A549 (cell line): Measurements from ENCODE around the gene ATP2B3. TPM values are rescaled to one million over a fixed set of nuclear protein-coding genes. Genes with fewer than 3 reads are reported as not detected.

ENCODE experiments used
- ATAC-seq, 2 experiments: fragments of 200-7000 bp in 1 of 2; fragments of >200 bp in 1 of 2; cut with Nextera tagmentation in 1 of 2; cut with Tn5 transposase in 1 of 2; 3 replicates each; pipeline versions ENCODE4 v1.8.0 to v1.9.1; 2018 to 2020; ENCODE audit warnings: mild to moderate bottlenecking in 1 of 2, moderate library complexity in 1 of 2
- CTCF ChIA-PET: fragments of 300-600 bp; sonication (Branson Sonifier 250); formaldehyde crosslinking; extraction: SDS; loops from one replicate; lab custom pipeline; 2021; ENCODE audit warnings: antibody characterized with exemption, inconsistent platforms; lab: Yijun Ruan, JAX
- POLR2A ChIA-PET: fragments of 350-600 bp; formaldehyde crosslinking; extraction: SDS; loops from one replicate; lab custom pipeline; 2021; ENCODE audit warnings: antibody characterized with exemption, inconsistent platforms; lab: Yijun Ruan, JAX
- DNase-seq, 2 experiments: peaks; one replicate each; pipeline versions ENCODE4 v3.0.0 to v3.0.0-alpha.2; 2011 to 2016; ENCODE audit warnings: low read depth in 1 of 2, low spot score in 1 of 2
- FAIRE-seq: peaks from 2 replicates; lab custom pipeline; 2011; peaks lifted over from hg19 to GRCh38; lab: Jason Lieb, UNC
- H3K27ac ChIP-seq, 2 experiments: fragments of >200 bp; sonication (Bioruptor Twin); formaldehyde crosslinking; 3 replicates each; pipeline ENCODE4 v1.5.1; 2016 to 2017
- H3K4me1 ChIP-seq: fragments of >200 bp; sonication (Bioruptor Twin); formaldehyde crosslinking; 3 replicates; pipeline ENCODE4 v1.6.1; 2016
- H3K4me2 ChIP-seq: fragments of >200 bp; sonication (Bioruptor Twin); formaldehyde crosslinking; 3 replicates; pipeline ENCODE4 v1.6.1; 2016
- H3K4me3 ChIP-seq: fragments of >200 bp; sonication (Bioruptor Twin); formaldehyde crosslinking; 3 replicates; pipeline ENCODE4 v1.5.1; 2016
- H3K9me3 ChIP-seq: fragments of >200 bp; sonication (Bioruptor Twin); formaldehyde crosslinking; 3 replicates; pipeline ENCODE4 v1.6.1; 2016
- CHD4 ChIP-seq: fragments of 200-600 bp; sonication (generic); IDR thresholded peaks from 2 replicates; pipeline ENCODE4 v1.6.1; 2016; ENCODE audit warnings: antibody characterized with exemption, mild to moderate bottlenecking, borderline replicate concordance
- EHF ChIP-seq: fragments of 250-450 bp; sonication (Bioruptor Pico); IDR thresholded peaks from 2 replicates; pipeline ENCODE4 v1.5.0; 2020; ENCODE audit warnings: mild to moderate bottlenecking
- EHMT2 ChIP-seq: fragments of 200-600 bp; sonication (generic); IDR thresholded peaks from 2 replicates; pipeline ENCODE4 v1.6.1; 2016; ENCODE audit warnings: antibody characterized with exemption, low read depth, mild to moderate bottlenecking, moderate library complexity
- EP300 ChIP-seq, 2 experiments: fragments of >200 bp; sonication (Bioruptor Twin); formaldehyde crosslinking; IDR thresholded peaks; 2 replicates in 1 of 2; 3 replicates in 1 of 2; pipeline ENCODE4 v1.6.1; 2016 to 2017
- ESRRA ChIP-seq: fragments of 150-350 bp; IDR thresholded peaks from 2 replicates; pipeline ENCODE4 v1.6.1; 2014; ENCODE audit warnings: mild to moderate bottlenecking, low read length, borderline replicate concordance
- FOSB ChIP-seq: fragments of 250-450 bp; sonication (Bioruptor Pico); IDR thresholded peaks from 2 replicates; pipeline ENCODE4 v1.5.0; 2020; ENCODE audit warnings: mild to moderate bottlenecking, moderate library complexity
- HEYL ChIP-seq: fragments of 250-450 bp; sonication (Bioruptor Pico); IDR thresholded peaks from 2 replicates; pipeline ENCODE4 v1.8.0; 2021; ENCODE audit warnings: mild to moderate bottlenecking, moderate library complexity
- HOXB13 ChIP-seq: fragments of 250-450 bp; sonication (Bioruptor Pico); IDR thresholded peaks from 2 replicates; pipeline ENCODE4 v1.5.0; 2020; ENCODE audit warnings: low read depth, mild to moderate bottlenecking, moderate library complexity
- JUN ChIP-seq, 2 experiments: fragments of >200 bp; sonication (Bioruptor Twin); formaldehyde crosslinking; IDR thresholded peaks; 2 replicates in 1 of 2; 3 replicates in 1 of 2; pipeline ENCODE4 v1.6.1; 2016 to 2017
- KDM1A ChIP-seq: fragments of 200-600 bp; sonication (generic); IDR thresholded peaks from 2 replicates; pipeline ENCODE4 v1.6.1; 2016; ENCODE audit warnings: low read depth, mild to moderate bottlenecking
- NFE2L2 ChIP-seq: fragments of 150-350 bp; conservative IDR thresholded peaks from 2 replicates; pipeline ENCODE4 v1.6.1; 2014; ENCODE audit warnings: low read length
- NPAS2 ChIP-seq: fragments of 250-450 bp; sonication (Bioruptor Pico); IDR thresholded peaks from 2 replicates; pipeline ENCODE4 v1.8.0; 2022; ENCODE audit warnings: mild to moderate bottlenecking, moderate library complexity, borderline replicate concordance
- NR3C1 ChIP-seq: fragments of >200 bp; sonication (Bioruptor Twin); formaldehyde crosslinking; IDR thresholded peaks from 3 replicates; pipeline ENCODE4 v1.6.1; 2017
- PHF8 ChIP-seq: fragments of 200-600 bp; sonication (generic); IDR thresholded peaks from 2 replicates; pipeline ENCODE4 v1.6.1; 2016; ENCODE audit warnings: low read depth, mild to moderate bottlenecking, antibody characterized with exemption, moderate library complexity, borderline replicate concordance
- POLR2A ChIP-seq: IDR thresholded peaks from 2 replicates; pipeline ENCODE4 v1.6.1; 2012; ENCODE audit warnings: mild to moderate bottlenecking, low read length
- RARB ChIP-seq: fragments of 250-450 bp; sonication (Bioruptor Pico); IDR thresholded peaks from 2 replicates; pipeline ENCODE4 v1.8.0; 2021; ENCODE audit warnings: mild to moderate bottlenecking, moderate library complexity
- SREBF2 ChIP-seq: fragments of 450-650 bp; IDR thresholded peaks from 2 replicates; pipeline ENCODE4 v1.6.1; 2014; ENCODE audit warnings: mild to moderate bottlenecking, moderate library complexity
- TFCP2L1 ChIP-seq: fragments of 250-450 bp; sonication (Bioruptor Pico); IDR thresholded peaks from 2 replicates; pipeline ENCODE4 v1.5.0; 2021; ENCODE audit warnings: mild to moderate bottlenecking
- WGBS: methylation state at CpG from one replicate; pipeline ENCODE4 v1.1.6; 2017; ENCODE audit errors: missing lambda C conversion rate; 5-methylcytosine and 5-hydroxymethylcytosine counted together
- polyA plus RNA-seq, 4 experiments: library from polyadenylated mRNA; depleted of rRNA in 3 of 4; stranded (reverse); fragments of >200 nt; fragmentation: RNase III in 1 of 4; extraction: RNeasy Plus Mini Kit Qiagen cat#74134 plus additional on column Dnase treatment in 1 of 4; gene quantifications; 2 replicates in 3 of 4; 3 replicates in 1 of 4; pipeline ENCODE4 v1.2.3, GENCODE V29; 2011 to 2017
- TF ChIP-seq, protein P1 (sequence below): fragments of >200 bp; sonication (Bioruptor Twin); formaldehyde crosslinking; IDR thresholded peaks from 3 replicates; pipeline ENCODE4 v1.6.1; 2016
- TF ChIP-seq, protein P2 (sequence below): fragments of 450-650 bp; IDR thresholded peaks from 2 replicates; pipeline ENCODE4 v1.6.1; 2014; ENCODE audit warnings: antibody characterized with exemption
- TF ChIP-seq, protein P3 (sequence below): IDR thresholded peaks from 2 replicates; pipeline ENCODE4 v1.6.1; 2012

The ATP2B3 gene
- polyA plus RNA-seq, 2 of the 4 experiments (the other 2 are of a cell fraction): 0.13 to 0.30 TPM

DNA sequence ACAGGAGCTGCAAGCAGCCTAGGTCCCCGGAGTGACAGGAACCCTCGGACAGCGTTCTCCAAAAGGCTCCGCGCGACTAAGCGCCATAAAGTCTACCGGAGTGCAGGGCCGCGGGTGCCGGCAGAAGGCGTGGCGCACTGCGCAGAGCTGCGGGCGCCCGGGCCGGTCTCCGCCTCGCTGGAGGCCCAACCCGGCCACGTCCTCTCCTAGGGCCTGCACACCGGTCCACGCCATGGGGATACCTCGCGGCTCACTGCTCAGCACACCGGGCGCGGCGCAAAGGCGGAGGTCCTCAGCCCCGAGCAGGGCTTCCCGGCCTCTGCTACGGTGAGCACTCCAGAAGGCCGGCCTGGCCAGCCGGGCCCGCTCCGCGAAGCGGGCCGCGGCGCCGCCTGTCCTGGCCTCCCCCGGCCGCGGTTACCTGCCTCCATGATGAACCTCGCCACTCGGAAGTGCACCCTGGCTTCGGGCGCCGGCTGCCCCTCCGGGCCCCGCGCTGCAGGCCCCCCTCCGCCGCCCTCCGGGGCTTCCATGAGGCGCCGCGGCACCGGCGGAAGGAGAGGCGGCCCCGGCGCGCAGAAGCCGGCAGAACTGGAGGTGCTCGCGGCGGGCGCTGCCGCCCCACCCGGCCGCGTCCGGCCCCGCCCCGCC, 81.2 kb downstream of the ATP2B3 start, which contains the start of gene CCNQ:
Gene CCNQ (minus strand): TSS at position 599 of the 651 bp plus-strand sequence. CDS start 66 bp downstream, at position 533.
- H3K27ac ChIP-seq: peak within 1 kb of the TSS; percentile 89 to 94
- peak in 1 of 2 experiments; percentile 32 for DNase-seq
- H3K9me3 ChIP-seq: no peaks in the 10 kb centered on the region
- TF ChIP-seq JUN (IDR thresholded peaks at IDR 0.05) (peak; percentile 40 to 60; a peak in 2 of 5 replicates), NFE2L2 (no peak), POLR2A (peak; percentile 50), KDM1A (no peak), HEYL (CRISPR knock-in tag) (no peak), HOXB13 (CRISPR knock-in tag) (no peak), NR3C1 (no peak), RARB (CRISPR knock-in tag) (no peak), PHF8 (peak; percentile 93), NPAS2 (no peak), TFCP2L1 (CRISPR knock-in tag) (no peak)
- TF ChIP-seq, protein P1, sequence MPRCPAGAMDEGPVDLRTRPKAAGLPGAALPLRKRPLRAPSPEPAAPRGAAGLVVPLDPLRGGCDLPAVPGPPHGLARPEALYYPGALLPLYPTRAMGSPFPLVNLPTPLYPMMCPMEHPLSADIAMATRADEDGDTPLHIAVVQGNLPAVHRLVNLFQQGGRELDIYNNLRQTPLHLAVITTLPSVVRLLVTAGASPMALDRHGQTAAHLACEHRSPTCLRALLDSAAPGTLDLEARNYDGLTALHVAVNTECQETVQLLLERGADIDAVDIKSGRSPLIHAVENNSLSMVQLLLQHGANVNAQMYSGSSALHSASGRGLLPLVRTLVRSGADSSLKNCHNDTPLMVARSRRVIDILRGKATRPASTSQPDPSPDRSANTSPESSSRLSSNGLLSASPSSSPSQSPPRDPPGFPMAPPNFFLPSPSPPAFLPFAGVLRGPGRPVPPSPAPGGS: 0 out of 3 replicates have a peak, but pooled peaks have one; percentile 56
- TF ChIP-seq, protein P2, sequence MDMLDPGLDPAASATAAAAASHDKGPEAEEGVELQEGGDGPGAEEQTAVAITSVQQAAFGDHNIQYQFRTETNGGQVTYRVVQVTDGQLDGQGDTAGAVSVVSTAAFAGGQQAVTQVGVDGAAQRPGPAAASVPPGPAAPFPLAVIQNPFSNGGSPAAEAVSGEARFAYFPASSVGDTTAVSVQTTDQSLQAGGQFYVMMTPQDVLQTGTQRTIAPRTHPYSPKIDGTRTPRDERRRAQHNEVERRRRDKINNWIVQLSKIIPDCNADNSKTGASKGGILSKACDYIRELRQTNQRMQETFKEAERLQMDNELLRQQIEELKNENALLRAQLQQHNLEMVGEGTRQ: no peak
- TF ChIP-seq, protein P3, sequence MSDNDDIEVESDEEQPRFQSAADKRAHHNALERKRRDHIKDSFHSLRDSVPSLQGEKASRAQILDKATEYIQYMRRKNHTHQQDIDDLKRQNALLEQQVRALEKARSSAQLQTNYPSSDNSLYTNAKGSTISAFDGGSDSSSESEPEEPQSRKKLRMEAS: peak; percentile 11; the same call in 1 of the 2 replicates
- WGBS: 17% methylated on average over 1 of the region's 79 CpGs
- ChIA-PET CTCF (interaction anchor here (0.6 to 3.1 kb wide), 7 partner anchors 11 to 46 kb away, joined by 3 to 45 read pairs (median 4); no protein-coding TSS in a partner anchor), POLR2A (no interaction called here)
- no peak for FAIRE-seq
- peaks cover 17% of the 10 kb centered on the region; the same call in 2 of the 3 replicates for H3K4me1 ChIP-seq
- ATAC-seq: peak; percentile 71 to 77
- H3K4me3 ChIP-seq: peak within 1 kb of the TSS; percentile 99
- peak within 1 kb of the TSS; percentile 92 for H3K4me2 ChIP-seq

DNA sequence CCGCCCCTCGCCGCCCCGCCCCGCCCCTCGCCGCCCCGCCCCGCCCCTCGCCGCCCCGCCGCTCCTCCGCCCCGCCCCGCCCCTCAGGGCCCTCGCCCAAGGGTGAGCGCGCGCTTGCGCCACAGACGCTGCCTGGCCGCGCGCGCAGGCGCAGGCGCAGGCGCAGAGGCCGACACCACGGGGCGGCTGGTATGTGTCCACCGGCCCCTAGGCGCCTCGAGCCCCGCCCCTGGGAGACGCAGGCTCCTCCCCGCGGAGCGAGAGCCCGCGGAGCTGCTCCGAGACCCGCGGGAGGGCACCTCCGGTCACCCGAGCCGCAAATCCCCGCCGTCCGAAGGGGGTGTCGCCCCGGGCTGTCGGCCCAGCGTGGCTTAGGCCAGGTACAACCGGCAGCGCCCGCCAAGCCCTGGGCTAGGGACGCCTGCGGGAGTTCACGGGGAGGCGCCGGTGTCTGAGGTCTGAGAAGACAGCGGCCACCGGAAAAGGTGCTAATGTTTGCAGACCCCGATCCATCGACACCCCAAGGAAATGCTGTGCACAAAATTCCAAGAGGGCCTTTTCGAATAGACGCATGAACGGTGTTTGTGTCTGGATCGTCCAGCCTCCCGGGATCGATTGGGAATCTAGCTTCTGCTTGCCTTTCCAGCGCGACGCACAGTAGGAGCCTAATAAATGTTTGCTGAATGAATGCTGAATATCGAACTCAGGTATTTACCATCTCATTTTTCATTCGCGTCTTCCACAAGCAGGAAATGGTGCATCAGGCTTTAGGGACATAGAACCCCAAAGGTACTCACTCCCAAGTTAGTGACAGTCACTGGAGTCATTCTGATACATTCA, 82.0 kb downstream of the ATP2B3 start:
- peaks cover 17% of the 10 kb centered on the region; the same call in 2 of the 3 replicates for H3K4me1 ChIP-seq
- H3K27ac ChIP-seq: peak overlapping the region; percentile 81 to 94
- FAIRE-seq (peak; percentile 81), ATAC-seq (peak; percentile 81 to 95), DNase-seq (peak; percentile 77 to 90)
- peak; percentile 23; the same call in 1 of the 2 replicates for TF ChIP-seq PHF8
- TF ChIP-seq FOSB (CRISPR knock-in tag): no peak
- 0 out of 5 replicates have a peak, but pooled peaks of 1 of the 2 experiments have one; percentile 1 for TF ChIP-seq JUN (IDR thresholded peaks at IDR 0.05)
- TF ChIP-seq SREBF2: no peak
- TF ChIP-seq EHMT2: no peak
- no peak for TF ChIP-seq EP300 (IDR thresholded peaks at IDR 0.05)
- TF ChIP-seq EHF (CRISPR knock-in tag): no peak
- no peak for TF ChIP-seq ESRRA
- peak; percentile 52 for TF ChIP-seq POLR2A
- no peak for TF ChIP-seq CHD4
- 3% methylated on average over 20 of the region's 79 CpGs for WGBS
- CTCF ChIA-PET: interaction anchor here (0.8 to 3.1 kb wide), 9 partner anchors 9 to 109 kb away, joined by 3 to 45 read pairs (median 4); no protein-coding TSS in a partner anchor
- POLR2A ChIA-PET: interaction anchor here (0.7 kb wide), 1 partner anchor 10 kb away, joined by 4 read pairs; no protein-coding TSS in a partner anchor
- peak overlapping the region; percentile 82 for H3K4me3 ChIP-seq
- peak overlapping the region; percentile 74 for H3K4me2 ChIP-seq
- no peaks in the 10 kb centered on the region for H3K9me3 ChIP-seq
